GM12891 (cell line): Measurements from ENCODE around the gene TBC1D8.

Experiments used
- PAX5 ChIP-seq: IDR thresholded peaks from 2 replicates; pipeline ENCODE4 v1.6.1; 2011; ENCODE audit warnings: low read length, moderate library complexity, mild to moderate bottlenecking; ENCODE audit not compliant: insufficient read depth, severe bottlenecking
- POLR2A ChIP-seq: IDR thresholded peaks from 2 replicates; pipeline ENCODE4 v1.6.1; 2011; ENCODE audit warnings: low read depth, low read length, control low read depth
- POLR2AphosphoS5 ChIP-seq: IDR thresholded peaks from 2 replicates; pipeline ENCODE4 v1.6.1; 2011; ENCODE audit warnings: low read depth, low read length, control low read depth
- POU2F2 ChIP-seq: IDR thresholded peaks from 2 replicates; pipeline ENCODE4 v1.6.1; 2011; ENCODE audit warnings: low read depth, mild to moderate bottlenecking, control low read depth, low read length, moderate library complexity
- SPI1 ChIP-seq: IDR thresholded peaks from 2 replicates; pipeline ENCODE4 v1.6.1; 2011; ENCODE audit warnings: low read depth, low read length, control low read depth
- TAF1 ChIP-seq: IDR thresholded peaks from 2 replicates; pipeline ENCODE4 v1.6.1; 2011; ENCODE audit warnings: low read depth, low read length, control low read depth

GRCh38 chr2:101197814-101198213, 46.6 kb upstream of the TBC1D8 start:
- TF ChIP-seq TAF1: no peak
- no peak for TF ChIP-seq POLR2AphosphoS5
- TF ChIP-seq POLR2A: no peak
- TF ChIP-seq POU2F2: no peak
- no peak for TF ChIP-seq SPI1
- no peak for TF ChIP-seq PAX5
